A549 (cell line): ENCODE data around the gene MRGPRD. TPM values are rescaled to one million over a fixed set of nuclear protein-coding genes. Genes with fewer than 3 reads are reported as not detected.
A peak's percentile ranks its signal among the peaks of the same experiment; 100 is the strongest.

Experiments
- ATAC-seq, 2 experiments: fragments of 200-7000 bp in 1 of 2; fragments of >200 bp in 1 of 2; cut with Nextera tagmentation in 1 of 2; cut with Tn5 transposase in 1 of 2; 3 replicates each; pipeline versions ENCODE4 v1.8.0 to v1.9.1; 2018 to 2020; ENCODE audit warnings: mild to moderate bottlenecking in 1 of 2, moderate library complexity in 1 of 2
- CTCF ChIA-PET: fragments of 300-600 bp; sonication (Branson Sonifier 250); formaldehyde crosslinking; extraction: SDS; loops from one replicate; lab custom pipeline; 2021; ENCODE audit warnings: antibody characterized with exemption, inconsistent platforms; lab: Yijun Ruan, JAX
- POLR2A ChIA-PET: fragments of 350-600 bp; formaldehyde crosslinking; extraction: SDS; loops from one replicate; lab custom pipeline; 2021; ENCODE audit warnings: antibody characterized with exemption, inconsistent platforms; lab: Yijun Ruan, JAX
- DNase-seq, 2 experiments: peaks; one replicate each; pipeline versions ENCODE4 v3.0.0 to v3.0.0-alpha.2; 2011 to 2016; ENCODE audit warnings: low read depth in 1 of 2, low spot score in 1 of 2
- FAIRE-seq: peaks from 2 replicates; lab custom pipeline; 2011; peaks lifted over from hg19 to GRCh38; lab: Jason Lieb, UNC
- H3K27ac ChIP-seq, 2 experiments: fragments of >200 bp; sonication (Bioruptor Twin); formaldehyde crosslinking; 3 replicates each; pipeline ENCODE4 v1.5.1; 2016 to 2017
- H3K4me1 ChIP-seq: fragments of >200 bp; sonication (Bioruptor Twin); formaldehyde crosslinking; 3 replicates; pipeline ENCODE4 v1.6.1; 2016
- H3K4me2 ChIP-seq: fragments of >200 bp; sonication (Bioruptor Twin); formaldehyde crosslinking; 3 replicates; pipeline ENCODE4 v1.6.1; 2016
- H3K4me3 ChIP-seq: fragments of >200 bp; sonication (Bioruptor Twin); formaldehyde crosslinking; 3 replicates; pipeline ENCODE4 v1.5.1; 2016
- H3K9me3 ChIP-seq: fragments of >200 bp; sonication (Bioruptor Twin); formaldehyde crosslinking; 3 replicates; pipeline ENCODE4 v1.6.1; 2016
- ATOH8 ChIP-seq: fragments of 250-450 bp; sonication (Bioruptor Pico); IDR thresholded peaks from 2 replicates; pipeline ENCODE4 v1.5.0; 2020; ENCODE audit warnings: low read depth, mild to moderate bottlenecking, moderate library complexity
- BHLHE40 ChIP-seq: IDR thresholded peaks from 2 replicates; pipeline ENCODE4 v1.6.1; 2012; ENCODE audit warnings: low read depth, low read length, inconsistent platforms
- CBX8 ChIP-seq: fragments of 200-600 bp; sonication (generic); IDR thresholded peaks from 2 replicates; pipeline ENCODE4 v1.6.1; 2016
- CEBPB ChIP-seq, 2 experiments: fragments of >200 bp in 1 of 2; sonication (Bioruptor Twin) in 1 of 2; formaldehyde crosslinking in 1 of 2; IDR thresholded peaks; 2 replicates each; pipeline ENCODE4 v1.6.1; 2012 to 2016
- CHD4 ChIP-seq: fragments of 200-600 bp; sonication (generic); IDR thresholded peaks from 2 replicates; pipeline ENCODE4 v1.6.1; 2016; ENCODE audit warnings: antibody characterized with exemption, mild to moderate bottlenecking, borderline replicate concordance
- CTCF ChIP-seq: fragments of >200 bp; sonication (Bioruptor Twin); formaldehyde crosslinking; IDR thresholded peaks from 3 replicates; pipeline ENCODE4 v1.5.1; 2016
- ELK1 ChIP-seq: fragments of 150-350 bp; IDR thresholded peaks from 2 replicates; pipeline ENCODE4 v1.6.1; 2014; ENCODE audit warnings: low read depth, mild to moderate bottlenecking, low read length
- FOSB ChIP-seq: fragments of 250-450 bp; sonication (Bioruptor Pico); IDR thresholded peaks from 2 replicates; pipeline ENCODE4 v1.5.0; 2020; ENCODE audit warnings: mild to moderate bottlenecking, moderate library complexity
- FOXS1 ChIP-seq: fragments of 250-450 bp; sonication (Bioruptor Pico); IDR thresholded peaks from 2 replicates; pipeline ENCODE4 v1.5.0; 2020; ENCODE audit warnings: mild to moderate bottlenecking, moderate library complexity
- HES2 ChIP-seq: fragments of >200 bp; sonication (Bioruptor Twin); formaldehyde crosslinking; IDR thresholded peaks from 2 replicates; pipeline ENCODE4 v1.6.1; 2016
- KDM5A ChIP-seq: fragments of 200-600 bp; sonication (generic); IDR thresholded peaks from 2 replicates; pipeline ENCODE4 v1.6.1; 2016; ENCODE audit warnings: antibody characterized with exemption, mild to moderate bottlenecking
- NFE2L2 ChIP-seq: fragments of 150-350 bp; conservative IDR thresholded peaks from 2 replicates; pipeline ENCODE4 v1.6.1; 2014; ENCODE audit warnings: low read length
- PHF8 ChIP-seq: fragments of 200-600 bp; sonication (generic); IDR thresholded peaks from 2 replicates; pipeline ENCODE4 v1.6.1; 2016; ENCODE audit warnings: low read depth, mild to moderate bottlenecking, antibody characterized with exemption, moderate library complexity, borderline replicate concordance
- RAD21 ChIP-seq, 2 experiments: fragments of >200 bp in 1 of 2; sonication (Bioruptor Twin) in 1 of 2; formaldehyde crosslinking in 1 of 2; IDR thresholded peaks in 1 of 2; conservative IDR thresholded peaks in 1 of 2; 2 replicates in 1 of 2; 3 replicates in 1 of 2; pipeline ENCODE4 v1.6.1; 2012 to 2018; ENCODE audit warnings: inconsistent platforms in 1 of 2
- RCOR1 ChIP-seq: fragments of 150-350 bp; IDR thresholded peaks from 2 replicates; pipeline ENCODE4 v1.6.1; 2014; ENCODE audit warnings: antibody characterized with exemption, low read length, low read depth
- REST ChIP-seq: fragments of 200-600 bp; sonication (generic); IDR thresholded peaks from 2 replicates; pipeline ENCODE4 v1.6.1; 2016; ENCODE audit warnings: antibody characterized with exemption, mild to moderate bottlenecking, moderate library complexity
- SMC3 ChIP-seq: fragments of >200 bp; sonication (Bioruptor Twin); formaldehyde crosslinking; IDR thresholded peaks from 3 replicates; pipeline ENCODE4 v1.6.1; 2018; ENCODE audit warnings: inconsistent platforms
- TFCP2L1 ChIP-seq: fragments of 250-450 bp; sonication (Bioruptor Pico); IDR thresholded peaks from 2 replicates; pipeline ENCODE4 v1.5.0; 2021; ENCODE audit warnings: mild to moderate bottlenecking
- ZC3H11A ChIP-seq: fragments of 450-650 bp; IDR thresholded peaks from 2 replicates; pipeline ENCODE4 v1.6.1; 2014; ENCODE audit warnings: antibody characterized with exemption, mild to moderate bottlenecking
- ZFP36 ChIP-seq: fragments of 450-650 bp; IDR thresholded peaks from 2 replicates; pipeline ENCODE4 v1.6.1; 2014; ENCODE audit warnings: borderline replicate concordance; ENCODE audit not compliant: partially characterized antibody
- ZNF302 ChIP-seq: fragments of 250-450 bp; sonication (Bioruptor Pico); IDR thresholded peaks from 2 replicates; pipeline ENCODE4 v1.9.0; 2021; ENCODE audit warnings: inconsistent platforms, mild to moderate bottlenecking, moderate library complexity
- WGBS: methylation state at CpG from one replicate; pipeline ENCODE4 v1.1.6; 2017; ENCODE audit errors: missing lambda C conversion rate; 5-methylcytosine and 5-hydroxymethylcytosine counted together
- polyA plus RNA-seq, 4 experiments: library from polyadenylated mRNA; depleted of rRNA in 3 of 4; stranded (reverse); fragments of >200 nt; fragmentation: RNase III in 1 of 4; extraction: RNeasy Plus Mini Kit Qiagen cat#74134 plus additional on column Dnase treatment in 1 of 4; gene quantifications; 2 replicates in 3 of 4; 3 replicates in 1 of 4; pipeline ENCODE4 v1.2.3, GENCODE V29; 2011 to 2017

MRGPRD gene
- polyA plus RNA-seq, 2 of the 4 experiments (the other 2 are of a cell fraction), result not detected

- POLR2A ChIA-PET, result no interaction called here
- DNase-seq (no peak), ATAC-seq (no peak), FAIRE-seq (no peak)
- Histone ChIP-seq H3K4me2 (no peak overlapping the region), H3K4me3 (no peak overlapping the region), H3K27ac (no peak overlapping the region), H3K4me1 (no peaks in the 10 kb centered on the region), H3K9me3 (no peaks in the 10 kb centered on the region)
- CTCF ChIA-PET, result no interaction called here
- WGBS, result 65% methylated on average over 6 of the region's 6 CpGs
- TF ChIP-seq NFE2L2, result no peak
- no peak for TF ChIP-seq CBX8
- TF ChIP-seq RCOR1, result no peak
- TF ChIP-seq FOSB (CRISPR knock-in tag), result no peak
- no peak for TF ChIP-seq KDM5A
- TF ChIP-seq ZNF302 (CRISPR knock-in tag), result no peak
- TF ChIP-seq, all 56 proteins: peak for 0
These were observed 14.1 kb upstream of the MRGPRD start for GRCh38 chr11:68994894-68995285.

- Histone ChIP-seq H3K4me3 (no peak overlapping the region), H3K4me1 (no peaks in the 10 kb centered on the region), H3K4me2 (no peak overlapping the region), H3K9me3 (no peaks in the 10 kb centered on the region), H3K27ac (no peak overlapping the region)
- ATAC-seq (peak in 1 of 2 experiments; percentile 28; a peak in 3 of 6 replicates), FAIRE-seq (no peak), DNase-seq (no peak)
- 77% methylated on average over 23 of the region's 28 CpGs for WGBS
- TF ChIP-seq CHD4, result no peak
- no peak for TF ChIP-seq TFCP2L1 (CRISPR knock-in tag)
- no peak for TF ChIP-seq HES2
- TF ChIP-seq FOXS1 (CRISPR knock-in tag), result no peak
- no peak for TF ChIP-seq BHLHE40
- no peak for TF ChIP-seq PHF8
- no peak for TF ChIP-seq SMC3
- TF ChIP-seq ATOH8 (CRISPR knock-in tag), result no peak
- no peak for TF ChIP-seq CBX8
- no peak for TF ChIP-seq CEBPB (IDR thresholded peaks at IDR 0.05)
- TF ChIP-seq CTCF, result no peak
- TF ChIP-seq RCOR1, result no peak
- no peak for TF ChIP-seq RAD21 (conservative IDR thresholded peaks at IDR 0.05 in 1 of 2, IDR thresholded peaks at IDR 0.05 in 1 of 2)
- no peak for TF ChIP-seq ELK1
- TF ChIP-seq REST, result no peak
- no peak for TF ChIP-seq ZFP36
- no peak for TF ChIP-seq ZC3H11A
- CTCF ChIA-PET, result no interaction called here
- POLR2A ChIA-PET, result no interaction called here
These were observed 13.5 kb upstream of the MRGPRD start for GRCh38 chr11:68994161-68994893.
